Measurements from ENCODE around the gene E4F1. TPM values are rescaled to one million over a fixed set of nuclear protein-coding genes. Genes with fewer than 3 reads are reported as not detected.

The E4F1 gene
- total and polyA plus RNA-seq, 2 of the 13 experiments (the other 11 are each of a cell fraction or from before 2014, with no cell fraction given), result 13.8 to 19.5 TPM

GRCh38 chr16:2267913-2268666 is 44.7 kb downstream of the E4F1 start, which contains the start of gene RNPS1 (continued):
- TF ChIP-seq NFE2L2 (IDR thresholded peaks at IDR 0.05; ENCODE audit: low read length), result no peak
- peak; percentile 89 for TF ChIP-seq PHF8 (CRISPR knock-in tag; IDR thresholded peaks at IDR 0.05)
- peak; percentile 69; the same call in 1 of the 2 replicates for TF ChIP-seq MYNN (CRISPR knock-in tag; IDR thresholded peaks at IDR 0.05; ENCODE audit: low read depth)
- TF ChIP-seq NR3C1 (CRISPR knock-in tag; IDR thresholded peaks at IDR 0.05), result no peak
- no peak for TF ChIP-seq HNF4G (IDR thresholded peaks at IDR 0.05; ENCODE audit: borderline replicate concordance, low read depth, low read length)
- TF ChIP-seq HNF4G (CRISPR knock-in tag; IDR thresholded peaks at IDR 0.05; ENCODE audit: borderline replicate concordance, low read depth), result peak; percentile 65; the same call in 1 of the 2 replicates
- 0 out of 2 replicates have a peak, but pooled peaks have one; percentile 47 for TF ChIP-seq RFXANK (CRISPR knock-in tag; IDR thresholded peaks at IDR 0.05)
- peak; percentile 80 for TF ChIP-seq RXRA (CRISPR knock-in tag; IDR thresholded peaks at IDR 0.05)
- no peak for TF ChIP-seq ZNF292 (CRISPR knock-in tag; IDR thresholded peaks at IDR 0.05; ENCODE audit: borderline replicate concordance, low read depth)
- TF ChIP-seq KDM5A (IDR thresholded peaks at IDR 0.05; ENCODE audit: borderline replicate concordance, low read length), result peak; percentile 97
- TF ChIP-seq ZNF121 (CRISPR knock-in tag; IDR thresholded peaks at IDR 0.05), result 0 out of 2 replicates have a peak, but pooled peaks have one; percentile 8
- TF ChIP-seq AGO2 (optimal IDR thresholded peaks at IDR 0.05; ENCODE audit: low read depth, low read length), result peak; percentile 64
- TF ChIP-seq ARNT2 (CRISPR knock-in tag; IDR thresholded peaks at IDR 0.05; ENCODE audit: low read depth), result peak; percentile 91
- no peak for TF ChIP-seq BHLHE40 (IDR thresholded peaks at IDR 0.05; ENCODE audit: low read length)
- TF ChIP-seq ZNF883 (CRISPR knock-in tag; IDR thresholded peaks at IDR 0.05; ENCODE audit: not compliant biosample characterization), result peak; percentile 74
- TF ChIP-seq SRSF1 (optimal IDR thresholded peaks at IDR 0.05; ENCODE audit: low read depth, low read length), result peak; percentile 87
- TF ChIP-seq CBX1 (IDR thresholded peaks at IDR 0.05; ENCODE audit: low read depth), result peak; percentile 28
- 0 out of 2 replicates have a peak, but pooled peaks have one; percentile 56 for TF ChIP-seq KLF15 (CRISPR knock-in tag; IDR thresholded peaks at IDR 0.05; ENCODE audit: borderline replicate concordance)
- no peak for TF ChIP-seq HOMEZ (CRISPR knock-in tag; IDR thresholded peaks at IDR 0.05; ENCODE audit: low read depth)
- TF ChIP-seq BRD4 (CRISPR knock-in tag; IDR thresholded peaks at IDR 0.05), result peak; percentile 9
- TF ChIP-seq ZNF354B (CRISPR knock-in tag; IDR thresholded peaks at IDR 0.05), result no peak
- peak; percentile 68; the same call in 1 of the 2 replicates for TF ChIP-seq MXD4 (CRISPR knock-in tag; IDR thresholded peaks at IDR 0.05)
- peak; percentile 89 for TF ChIP-seq ZNF781 (CRISPR knock-in tag; IDR thresholded peaks at IDR 0.05; ENCODE audit: borderline replicate concordance, not compliant biosample characterization)
- peak; percentile 84; the same call in 1 of the 2 replicates for TF ChIP-seq RARG (CRISPR knock-in tag; IDR thresholded peaks at IDR 0.05; ENCODE audit: low read depth)
- TF ChIP-seq POLR2A (IDR thresholded peaks at IDR 0.05; ENCODE audit: insufficient read depth in 1 of 2, low read depth in 2 of 2, low read length in 2 of 2), result peak; percentile 89 to 92
- no peak for TF ChIP-seq SETDB1 (CRISPR knock-in tag; IDR thresholded peaks at IDR 0.05; ENCODE audit: borderline replicate concordance)
- TF ChIP-seq ZNF333 (CRISPR knock-in tag; IDR thresholded peaks at IDR 0.05; ENCODE audit: borderline replicate concordance), result peak; percentile 70
- TF ChIP-seq TOPORS (CRISPR knock-in tag; IDR thresholded peaks at IDR 0.05), result peak; percentile 95
- TF ChIP-seq NFIB (CRISPR knock-in tag; IDR thresholded peaks at IDR 0.05; ENCODE audit: borderline replicate concordance), result no peak
- no peak for TF ChIP-seq ZNF232 (CRISPR knock-in tag; IDR thresholded peaks at IDR 0.05; ENCODE audit: borderline replicate concordance)
- TF ChIP-seq JDP2 (CRISPR knock-in tag; IDR thresholded peaks at IDR 0.05; ENCODE audit: borderline replicate concordance), result no peak
